Keratinocyte (primary cell): ENCODE results near the gene ELMOD2. TPM values are rescaled to one million over a fixed set of nuclear protein-coding genes. Genes with fewer than 3 reads are reported as not detected.
"Not testable (repeated sequence)": the region's sequence is repeated elsewhere in the genome, so short reads cannot be mapped to it uniquely, and the experiment has no call there.

Experiments used
- DNase-seq: peaks from one replicate; pipeline ENCODE4 v3.0.0-alpha.2; 2011; ENCODE audit warnings: low read depth, missing footprints, low spot score
- FAIRE-seq: peaks from 2 replicates; lab custom pipeline; 2011; peaks lifted over from hg19 to GRCh38; lab: Jason Lieb, UNC
- H2AFZ ChIP-seq: 2 replicates; pipeline ENCODE4 v1.6.0; 2012; ENCODE audit warnings: low read length, control low read depth, inconsistent platforms; ENCODE audit not compliant: control insufficient read depth
- H3K27ac ChIP-seq: 2 replicates; pipeline ENCODE4 v1.5.1; 2011; ENCODE audit warnings: low read length; ENCODE audit not compliant: control insufficient read depth, insufficient read depth
- H3K27me3 ChIP-seq: 3 replicates; pipeline ENCODE4 v1.6.0; 2011; ENCODE audit warnings: low read length; ENCODE audit not compliant: control insufficient read depth, insufficient read depth; ENCODE audit errors: extremely low read depth
- H3K36me3 ChIP-seq, 2 experiments: 2 replicates in 1 of 2; 3 replicates in 1 of 2; pipeline ENCODE4 v1.5.1; 2011; ENCODE audit warnings: low read length in 2 of 2, mild to moderate bottlenecking in 1 of 2; ENCODE audit not compliant: control insufficient read depth in 2 of 2, insufficient read depth in 2 of 2; ENCODE audit errors: extremely low read depth in 1 of 2
- H3K4me1 ChIP-seq: 3 replicates; pipeline ENCODE4 v1.5.1; 2011; ENCODE audit warnings: low read length; ENCODE audit not compliant: control insufficient read depth, insufficient read depth; ENCODE audit errors: extremely low read depth
- H3K4me2 ChIP-seq: 3 replicates; pipeline ENCODE4 v1.6.0; 2011; ENCODE audit warnings: low read depth, low read length; ENCODE audit not compliant: control insufficient read depth, insufficient read depth; ENCODE audit errors: extremely low read depth
- H3K4me3 ChIP-seq, 3 experiments: fragments of 200-600 bp in 1 of 3; sonication (generic) in 1 of 3; 2 replicates in 2 of 3; 3 replicates in 1 of 3; pipeline ENCODE4 v1.5.1; 2011 to 2016; ENCODE audit warnings: low read length in 3 of 3, mild to moderate bottlenecking in 3 of 3, control low read depth in 2 of 3, inconsistent platforms in 1 of 3, low read depth in 1 of 3, mixed read lengths in 1 of 3, mixed run types in 1 of 3, moderate library complexity in 1 of 3; ENCODE audit not compliant: control insufficient read depth in 2 of 3, insufficient read depth in 2 of 3; ENCODE audit errors: extremely low read depth in 1 of 3
- H3K79me2 ChIP-seq: 2 replicates; pipeline ENCODE4 v1.6.0; 2012; ENCODE audit warnings: low read length; ENCODE audit not compliant: control insufficient read depth, insufficient read depth
- H3K9ac ChIP-seq: 3 replicates; pipeline ENCODE4 v1.6.0; 2011; ENCODE audit warnings: low read length; ENCODE audit not compliant: control insufficient read depth, insufficient read depth; ENCODE audit errors: extremely low read depth
- H3K9me1 ChIP-seq: 3 replicates; pipeline ENCODE4 v1.6.0; 2011; ENCODE audit warnings: low read length; ENCODE audit not compliant: control insufficient read depth, insufficient read depth; ENCODE audit errors: extremely low read depth
- H3K9me3 ChIP-seq: 2 replicates; pipeline ENCODE4 v1.5.1; 2012; ENCODE audit warnings: low read depth, low read length; ENCODE audit not compliant: control insufficient read depth
- H4K20me1 ChIP-seq: 3 replicates; pipeline ENCODE4 v1.6.0; 2011; ENCODE audit warnings: low read length; ENCODE audit not compliant: control insufficient read depth, insufficient read depth; ENCODE audit errors: extremely low read depth
- EZH2 ChIP-seq: IDR thresholded peaks from one replicate; pipeline ENCODE4 v1.6.1; 2012; ENCODE audit warnings: inconsistent platforms, mild to moderate bottlenecking, low read length, moderate library complexity
- dilution Hi-C: fragments of 300-500 bp; cut with MboI; formaldehyde crosslinking; loops from one replicate; pipeline ENCODE4 v1.7.0; 2020; ENCODE audit warnings: low sequenced_read_pairs; ENCODE audit not compliant: extremely low pct_ligation_motif_present
- polyA plus RNA-seq, 5 experiments: library from polyadenylated mRNA; depleted of rRNA in 3 of 5; stranded (reverse) in 3 of 5; stranded (forward) in 1 of 5; unstranded in 1 of 5; fragments of >200 nt; gene quantifications; 1 replicate in 1 of 5; 2 replicates in 3 of 5; 3 replicates in 1 of 5; pipeline versions ENCODE4 v1.2.1 to v1.2.3, GENCODE V29; 2011 to 2012; ENCODE audit warnings: missing spikeins in 2 of 5, low read depth in 1 of 5, low replicate concordance in 1 of 5
- TF ChIP-seq, protein P1 (sequence below), 3 experiments: IDR thresholded peaks in 1 of 3; conservative IDR thresholded peaks in 1 of 3; optimal IDR thresholded peaks in 1 of 3; 2 replicates in 2 of 3; 3 replicates in 1 of 3; pipeline versions ENCODE3 to v1.5.1; 2011; ENCODE audit warnings: low read length in 3 of 3, mild to moderate bottlenecking in 3 of 3, moderate library complexity in 2 of 3, control low read depth in 1 of 3, inconsistent platforms in 1 of 3; ENCODE audit not compliant: insufficient read depth in 2 of 3; ENCODE audit errors: extremely low read depth in 1 of 3

The ELMOD2 gene
- polyA plus RNA-seq, 1 donor (not counting 4 experiments of a cell fraction or from before 2014, with no cell fraction given) = 21.9 TPM

GRCh38 chr4:140504261-140504660 lies 19.7 kb upstream of the ELMOD2 start:
- H3K4me2 ChIP-seq = no peak overlapping the region
- no peaks in the 10 kb centered on the region for H3K9me3 ChIP-seq
- no peaks in the 10 kb centered on the region for H3K36me3 ChIP-seq
- peaks cover 13% of the 10 kb centered on the region for H3K27me3 ChIP-seq
- dilution Hi-C loops = no loop called here
- no peak overlapping the region for H3K4me3 ChIP-seq
- no peaks in the 10 kb centered on the region for H3K4me1 ChIP-seq
- TF ChIP-seq EZH2 = no peak
- TF ChIP-seq, protein P1, sequence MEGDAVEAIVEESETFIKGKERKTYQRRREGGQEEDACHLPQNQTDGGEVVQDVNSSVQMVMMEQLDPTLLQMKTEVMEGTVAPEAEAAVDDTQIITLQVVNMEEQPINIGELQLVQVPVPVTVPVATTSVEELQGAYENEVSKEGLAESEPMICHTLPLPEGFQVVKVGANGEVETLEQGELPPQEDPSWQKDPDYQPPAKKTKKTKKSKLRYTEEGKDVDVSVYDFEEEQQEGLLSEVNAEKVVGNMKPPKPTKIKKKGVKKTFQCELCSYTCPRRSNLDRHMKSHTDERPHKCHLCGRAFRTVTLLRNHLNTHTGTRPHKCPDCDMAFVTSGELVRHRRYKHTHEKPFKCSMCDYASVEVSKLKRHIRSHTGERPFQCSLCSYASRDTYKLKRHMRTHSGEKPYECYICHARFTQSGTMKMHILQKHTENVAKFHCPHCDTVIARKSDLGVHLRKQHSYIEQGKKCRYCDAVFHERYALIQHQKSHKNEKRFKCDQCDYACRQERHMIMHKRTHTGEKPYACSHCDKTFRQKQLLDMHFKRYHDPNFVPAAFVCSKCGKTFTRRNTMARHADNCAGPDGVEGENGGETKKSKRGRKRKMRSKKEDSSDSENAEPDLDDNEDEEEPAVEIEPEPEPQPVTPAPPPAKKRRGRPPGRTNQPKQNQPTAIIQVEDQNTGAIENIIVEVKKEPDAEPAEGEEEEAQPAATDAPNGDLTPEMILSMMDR (optimal IDR thresholded peaks at IDR 0.05 in 1 of 3, IDR thresholded peaks at IDR 0.05 in 1 of 3, conservative IDR thresholded peaks at IDR 0.05 in 1 of 3; ENCODE audit: extremely low read depth in 1 of 3, insufficient read depth in 2 of 3, low read length in 3 of 3) = no peak
- no peaks in the 10 kb centered on the region for H4K20me1 ChIP-seq
- no peaks in the 10 kb centered on the region for H3K79me2 ChIP-seq
- no peaks in the 10 kb centered on the region for H3K9me1 ChIP-seq
- no peak for DNase-seq
- no peak overlapping the region for H3K9ac ChIP-seq
- no peak overlapping the region for H2AFZ ChIP-seq
- no peak for FAIRE-seq
- no peak overlapping the region for H3K27ac ChIP-seq

- DNase-seq, H3K4me2 ChIP-seq: not testable (repeated sequence)
These were observed 10.2 kb upstream of the ELMOD2 start for GRCh38 chr4:140513765-140514164.

DNA sequence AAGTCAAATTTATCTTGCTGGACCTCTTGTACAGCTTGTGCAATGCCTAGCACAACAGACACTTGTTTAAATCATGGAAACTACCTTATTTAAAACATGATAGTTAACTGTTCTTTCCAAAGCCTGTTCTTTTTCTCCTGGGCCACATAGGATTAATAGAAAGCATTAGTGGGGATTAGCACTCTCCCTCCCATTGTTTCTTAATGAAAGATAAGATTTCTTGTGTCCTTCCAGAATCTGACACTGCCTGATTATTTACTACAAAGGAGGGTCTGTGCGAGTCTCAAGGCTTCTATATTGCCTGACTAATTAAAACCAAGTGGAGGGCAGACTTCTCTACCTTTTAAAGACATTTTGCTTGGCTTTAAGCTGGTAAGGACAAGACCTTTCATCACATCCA lies 8.5 kb upstream of the ELMOD2 start:
- Histone ChIP-seq H2AFZ (no peak overlapping the region), H3K4me2 (no peak overlapping the region), H3K4me1 (no peaks in the 10 kb centered on the region), H3K9me3 (no peaks in the 10 kb centered on the region), H4K20me1 (no peaks in the 10 kb centered on the region), H3K4me3 (no peak overlapping the region), H3K9me1 (no peaks in the 10 kb centered on the region), H3K9ac (no peak overlapping the region), H3K36me3 (no peaks in the 10 kb centered on the region), H3K27me3 (no peaks in the 10 kb centered on the region), H3K79me2 (no peaks in the 10 kb centered on the region), H3K27ac (no peak overlapping the region)
- FAIRE-seq (no peak), DNase-seq (no peak)
- no peak for TF ChIP-seq EZH2
- TF ChIP-seq, protein P1 (optimal IDR thresholded peaks at IDR 0.05 in 1 of 3, IDR thresholded peaks at IDR 0.05 in 1 of 3, conservative IDR thresholded peaks at IDR 0.05 in 1 of 3; ENCODE audit: extremely low read depth in 1 of 3, insufficient read depth in 2 of 3, low read length in 3 of 3) = no peak
- dilution Hi-C loops = no loop called here

More at GRCh38 chr4:140513765-140514164, 10.2 kb upstream of the ELMOD2 start:
- H3K27ac ChIP-seq, H3K27me3 ChIP-seq, H3K9me3 ChIP-seq, H3K4me1 ChIP-seq, dilution Hi-C loops, H3K9me1 ChIP-seq, FAIRE-seq, H3K4me3 ChIP-seq, H3K9ac ChIP-seq, H4K20me1 ChIP-seq, H3K36me3 ChIP-seq, H2AFZ ChIP-seq, H3K79me2 ChIP-seq: not testable (repeated sequence)
